GM12892 (cell line): ENCODE data around the gene C3.
A peak's percentile ranks its signal among the peaks of the same experiment; 100 is the strongest.
"Not testable (repeated sequence)": the region's sequence is repeated elsewhere in the genome, so short reads cannot be mapped to it uniquely, and the experiment has no call there.

Experiments used
- DNase-seq: peaks from one replicate; pipeline ENCODE4 v3.0.0; 2011; ENCODE audit not compliant: insufficient read length
- FAIRE-seq: peaks from 2 replicates; lab custom pipeline; 2011; peaks lifted over from hg19 to GRCh38; lab: Jason Lieb, UNC
- POLR2A ChIP-seq: IDR thresholded peaks from 2 replicates; pipeline ENCODE4 v1.6.1; 2011; ENCODE audit warnings: low read depth, low read length, control low read depth
- POLR2AphosphoS5 ChIP-seq: IDR thresholded peaks from 2 replicates; pipeline ENCODE4 v1.6.1; 2011; ENCODE audit warnings: low read depth, low read length, control low read depth
- TAF1 ChIP-seq: IDR thresholded peaks from 2 replicates; pipeline ENCODE4 v1.6.1; 2011; ENCODE audit warnings: low read depth, mild to moderate bottlenecking, control low read depth, low read length, borderline replicate concordance

Gene C3

GRCh38 chr19:6713773-6714692 lies 6.4 kb downstream of the C3 start:
- TF ChIP-seq POLR2A = no peak
- no peak for TF ChIP-seq POLR2AphosphoS5
- no peak for TF ChIP-seq TAF1
- no peak for FAIRE-seq
- no peak for DNase-seq

- TF ChIP-seq POLR2A = no peak
- TF ChIP-seq POLR2AphosphoS5 = no peak
- TF ChIP-seq TAF1 = no peak
- DNase-seq = no peak
- no peak for FAIRE-seq
Measured at GRCh38 chr19:6712692-6713670, 7.5 kb downstream of the C3 start.

GRCh38 chr19:6712231-6712630 lies 8.2 kb downstream of the C3 start:
- DNase-seq (no peak), FAIRE-seq (no peak)
- TF ChIP-seq TAF1 (no peak), POLR2AphosphoS5 (no peak), POLR2A (no peak)

DNA sequence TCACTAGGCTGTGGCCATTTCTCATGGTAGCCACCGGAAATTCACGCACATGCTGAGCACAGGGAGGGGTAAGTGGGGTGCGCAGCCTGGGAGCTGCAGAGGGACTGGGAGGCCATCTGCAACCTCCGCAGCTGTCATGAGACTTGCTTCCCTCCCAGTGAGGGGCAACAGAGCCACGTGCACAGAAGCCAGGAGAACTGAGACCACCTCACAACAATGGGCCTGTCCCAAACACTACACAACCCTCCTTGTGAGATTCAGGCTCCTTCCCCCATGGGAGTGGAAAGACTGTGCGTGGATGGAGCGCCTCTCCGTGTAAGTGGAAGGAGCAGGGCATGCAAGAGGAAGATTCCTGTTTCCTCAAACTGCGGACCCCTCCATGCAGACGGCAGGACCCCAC lies 8.8 kb downstream of the C3 start:
- DNase-seq = no peak
- TF ChIP-seq POLR2A = no peak
- TF ChIP-seq TAF1 = no peak
- TF ChIP-seq POLR2AphosphoS5 = no peak
- FAIRE-seq = no peak

GRCh38 chr19:6711078-6711361 lies 9.4 kb downstream of the C3 start:
- no peak for TF ChIP-seq POLR2A
- TF ChIP-seq TAF1 = no peak
- TF ChIP-seq POLR2AphosphoS5 = no peak
- DNase-seq (no peak), FAIRE-seq (no peak)

DNA sequence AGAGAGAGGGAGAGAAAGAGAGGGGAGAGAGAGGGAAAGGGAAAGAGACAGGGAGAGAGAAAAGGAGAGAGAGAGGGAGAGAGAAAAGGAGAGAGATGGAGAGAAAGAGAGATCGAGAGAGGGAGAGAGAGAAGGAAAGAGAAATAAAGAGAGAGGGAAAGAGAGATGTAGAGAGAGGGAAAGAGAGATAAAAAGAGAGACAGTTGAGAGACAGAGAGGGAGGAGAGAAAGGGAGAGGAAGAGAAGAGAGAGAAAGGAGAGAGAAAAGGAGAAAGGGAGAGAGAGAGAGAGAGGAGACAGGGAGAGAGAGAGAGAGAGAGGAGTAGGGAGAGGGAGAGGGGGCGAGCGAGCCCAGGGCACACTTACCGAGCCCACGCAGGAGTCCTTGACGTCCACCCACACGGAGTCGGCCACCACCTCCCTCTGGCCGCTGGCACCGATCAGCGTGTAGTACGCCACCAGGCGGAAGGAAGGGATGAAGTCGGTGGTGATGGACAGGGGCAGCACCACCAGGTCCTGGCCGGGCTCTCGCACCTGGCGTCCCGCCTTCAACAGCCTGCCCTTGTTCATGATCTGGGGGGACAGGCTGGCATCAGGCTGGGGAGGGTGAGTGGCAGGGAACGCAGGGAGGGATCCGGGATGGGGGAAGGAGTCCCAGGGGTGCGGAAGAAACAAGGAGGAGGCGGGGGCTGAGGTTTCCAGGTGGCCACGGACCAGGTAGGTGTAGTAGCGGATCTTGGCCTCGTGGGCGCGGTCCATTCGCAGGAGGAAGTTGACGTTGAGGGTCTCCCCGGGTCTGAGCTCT lies 10.0 kb downstream of the C3 start:
- TF ChIP-seq POLR2AphosphoS5 (no peak), POLR2A (no peak), TAF1 (no peak)
- DNase-seq (no peak), FAIRE-seq (peak; percentile 51)

- no peak for DNase-seq
- no peak for TF ChIP-seq POLR2A
- TF ChIP-seq POLR2AphosphoS5 = no peak
- no peak for FAIRE-seq
Measured at GRCh38 chr19:6709549-6709948, 10.9 kb downstream of the C3 start.

DNA sequence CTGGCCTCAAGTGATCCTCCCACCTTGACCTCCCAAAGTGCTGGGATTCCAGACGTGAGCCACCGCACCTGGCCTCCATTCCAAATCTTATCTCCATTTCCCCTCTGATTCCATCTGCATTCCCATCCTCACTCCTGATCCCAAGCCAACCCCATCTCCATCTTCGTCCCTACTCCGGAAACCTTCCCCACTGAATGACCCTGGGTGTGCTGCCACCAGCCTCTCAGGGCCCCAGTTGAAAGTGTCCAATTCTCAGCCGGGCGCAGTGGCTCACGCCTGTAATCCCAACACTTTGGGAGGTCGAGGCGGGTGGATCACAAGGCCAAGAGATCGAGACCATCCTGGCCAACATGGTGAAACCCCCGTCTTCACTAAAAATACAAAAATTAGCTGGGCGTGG lies 11.5 kb downstream of the C3 start:
- not testable (repeated sequence) for DNase-seq, FAIRE-seq

DNA sequence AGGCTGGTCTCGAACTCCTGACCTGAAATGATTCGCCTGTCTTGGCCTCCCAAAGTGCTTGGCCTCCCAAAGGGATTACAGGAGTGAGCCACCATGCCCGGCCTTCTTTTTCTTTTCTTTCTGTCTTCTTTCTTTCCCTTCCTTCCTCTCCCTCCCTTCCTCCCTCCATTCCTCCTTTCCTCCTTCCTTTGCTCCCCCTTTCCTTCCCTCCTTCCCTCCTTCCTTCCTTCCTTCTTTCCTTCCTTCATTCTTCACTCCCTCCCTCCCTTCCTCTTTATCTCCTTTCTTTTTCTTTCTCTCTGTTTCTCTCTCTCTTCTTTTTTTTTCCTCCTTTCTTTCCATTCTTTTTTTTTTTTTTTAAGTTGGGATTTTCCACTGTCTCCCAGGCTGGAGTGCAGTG lies 12.1 kb downstream of the C3 start:
- TF ChIP-seq POLR2AphosphoS5 (no peak), TAF1 (no peak), POLR2A (no peak)
- DNase-seq = no peak
- no peak for FAIRE-seq

- FAIRE-seq (no peak), DNase-seq (no peak)
- TF ChIP-seq POLR2AphosphoS5 = no peak
- no peak for TF ChIP-seq TAF1
- no peak for TF ChIP-seq POLR2A
Measured at GRCh38 chr19:6707658-6708018, 12.8 kb downstream of the C3 start.

DNA sequence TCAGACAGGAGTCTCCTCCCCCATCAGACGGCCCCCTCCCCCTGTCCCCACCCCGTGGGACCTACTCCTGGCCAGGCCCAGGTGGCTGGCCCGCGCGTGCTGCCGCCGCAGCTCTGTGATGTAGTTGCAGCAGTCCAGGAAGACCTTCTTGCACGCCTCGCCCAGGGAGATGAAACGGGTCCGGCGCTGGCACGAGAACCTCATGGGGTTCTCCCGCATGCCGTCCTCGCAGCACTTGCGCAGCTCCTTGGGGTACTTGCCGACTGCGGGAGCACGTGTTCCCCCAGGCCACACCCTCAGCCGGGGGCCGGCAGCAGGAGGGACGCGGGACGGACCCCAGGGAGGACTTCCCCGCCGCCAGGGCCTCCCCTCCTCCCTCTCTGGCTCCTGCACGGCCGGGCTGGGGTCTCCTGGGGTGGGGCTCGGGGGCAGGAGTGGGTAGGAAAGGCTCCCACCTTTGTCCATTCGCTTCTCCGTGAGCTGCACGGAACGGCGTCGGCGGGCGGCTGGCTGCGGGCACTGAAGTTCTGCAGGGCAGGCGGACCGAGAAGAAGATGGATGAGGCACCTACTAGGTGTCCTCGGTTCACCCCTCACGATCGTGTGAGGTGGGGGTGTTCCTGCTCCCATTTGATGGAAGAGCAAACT lies 13.3 kb downstream of the C3 start:
- TF ChIP-seq POLR2A (no peak), TAF1 (no peak), POLR2AphosphoS5 (no peak)
- FAIRE-seq = no peak
- no peak for DNase-seq
